Right lobe of liver (tissue), 6 donors: ENCODE results near the gene ABHD16B. TPM values are rescaled to one million over a fixed set of nuclear protein-coding genes. Genes with fewer than 3 reads are reported as not detected.
"Not testable (repeated sequence)": the region's sequence is repeated elsewhere in the genome, so short reads cannot be mapped to it uniquely, and the experiment has no call there.

Experiments
- ATAC-seq, 4 donors: fragments of 200-7000 bp; cut with Tn5 transposase; one replicate each; pipeline ENCODE4 v1.9.1; 2020; ENCODE audit warnings: mild to moderate bottlenecking in 4 of 4, moderate library complexity in 4 of 4
- DNase-seq, 3 donors: peaks; one replicate each; pipeline ENCODE4 v3.0.0-alpha.2; 2020
- H3K27ac ChIP-seq, 3 donors: fragments of 200-600 bp; one replicate each; pipeline ENCODE4 v1.8.0; 2022
- H3K27me3 ChIP-seq, 2 donors: fragments of 200-600 bp; one replicate each; pipeline ENCODE4 v1.8.0; 2022
- H3K36me3 ChIP-seq, 4 donors: fragments of 200-600 bp; sonication (generic) in 1 of 4; one replicate each; pipeline versions ENCODE4 v1.5.1 to v1.8.0; 2017 to 2022; ENCODE audit warnings: control low read depth in 1 of 4
- H3K4me1 ChIP-seq, 4 donors: fragments of 200-600 bp; sonication (generic) in 1 of 4; one replicate each; pipeline versions ENCODE4 v1.5.1 to v1.8.0; 2017 to 2022; ENCODE audit warnings: control low read depth in 1 of 4
- H3K4me3 ChIP-seq, 3 donors: fragments of 200-600 bp; one replicate each; pipeline ENCODE4 v1.8.0; 2022
- H3K9me3 ChIP-seq, 4 donors: fragments of 200-600 bp; sonication (generic) in 1 of 4; one replicate each; pipeline versions ENCODE4 v1.5.1 to v1.8.0; 2017 to 2022; ENCODE audit warnings: control low read depth in 1 of 4
- POLR2A ChIP-seq: fragments of 450-650 bp; IDR thresholded peaks from one replicate; pipeline ENCODE4 v1.6.1; 2017; ENCODE audit warnings: antibody characterized with exemption, mild to moderate bottlenecking
- WGBS: methylation state at CpG from one replicate; pipeline ENCODE4 v1.1.6; 2018; ENCODE audit warnings: low coverage, low lambda C conversion rate; ENCODE audit not compliant: insufficient coverage; ENCODE audit errors: missing lambda C conversion rate; 5-methylcytosine and 5-hydroxymethylcytosine counted together
- intact Hi-C, 2 donors: fragments of 100-400 bp; cut with DNase I; formaldehyde crosslinking; loops; one replicate each; pipeline versions ENCODE4 v1.11.2 to v1.14.1; 2022
- total RNA-seq, 6 experiments: library from RNA; depleted of rRNA in 2 of 6; stranded (reverse); fragments of >200 nt in 2 of 6; fragmentation: NEBNext Ultra II Directional in 3 of 6; extraction: Animal tissue kit (Norgen Biotek cat#: 25700) in 3 of 6; gene quantifications; one replicate each; pipeline versions ENCODE4 v1.1.0 to v1.2.4, GENCODE V29; 2016 to 2023
- TF ChIP-seq, protein P1 (sequence below), 4 donors: fragments of 200-600 bp in 3 of 4; fragments of 450-650 bp in 1 of 4; IDR thresholded peaks; one replicate each; pipeline versions ENCODE4 v1.5.1 to v1.8.0; 2016 to 2022; ENCODE audit warnings: antibody characterized with exemption in 4 of 4, mild to moderate bottlenecking in 2 of 4
- donor health status: DM: no; HTN: yes; CAD: no.
- donor health status: DM: no; HTN: no; CAD: no.
- donor health status: DM: no; HTN: no; CAD: no.
- donor health status: DM: no; HTN: yes; CAD: no.
- donor health status: DM: no; HTN: yes; CAD: no.

The ABHD16B gene
- total RNA-seq, 6 experiments from 2014 or later = not detected

DNA sequence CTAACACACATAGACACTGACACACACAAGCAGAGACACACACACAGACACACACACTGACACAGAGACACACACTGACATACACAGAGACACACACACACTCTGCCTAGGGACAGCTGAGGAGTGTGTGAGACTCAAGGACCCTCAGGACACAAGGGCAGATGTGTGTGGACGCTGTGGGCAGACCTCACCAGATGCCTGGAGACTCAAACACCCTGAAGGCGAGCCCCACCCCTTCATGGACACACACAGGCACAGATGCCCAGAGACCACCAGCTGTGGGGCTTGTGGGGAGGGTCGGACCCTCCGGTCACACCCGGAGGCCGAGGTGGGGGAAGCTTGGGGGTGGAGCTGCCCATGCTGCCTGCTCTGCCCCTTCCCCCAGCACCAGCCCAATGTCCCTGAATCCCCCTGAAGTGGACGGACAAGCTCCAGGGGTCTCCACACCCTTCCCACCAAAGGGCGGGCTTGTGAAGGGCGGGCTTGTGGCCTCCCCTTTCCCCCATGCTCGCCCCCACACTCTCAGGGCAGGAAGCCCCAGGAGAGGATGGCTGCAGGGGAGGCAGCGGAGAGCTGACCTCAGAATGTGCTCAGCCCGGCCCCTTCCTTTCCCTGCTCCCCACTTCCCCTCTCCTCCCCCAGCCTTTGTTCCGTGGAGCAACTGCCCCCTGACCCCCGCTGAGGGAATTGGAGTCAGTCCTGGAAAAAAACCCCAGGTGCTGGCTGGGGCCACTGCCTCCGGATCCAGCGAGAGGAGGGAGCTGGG is 13.9 kb upstream of the ABHD16B start:
- no peaks in the 10 kb centered on the region for H3K9me3 ChIP-seq
- 43% methylated on average over 6 of the region's 16 CpGs for WGBS
- intact Hi-C loops = no loop called here
- ATAC-seq (peak; percentile 30 to 52 (median 50)), DNase-seq (peak in 1 of 3 donors; percentile 39)
- no peak overlapping the region for H3K4me3 ChIP-seq
- peak overlapping the region in 2 of 3 donors; percentile 24 to 33 for H3K27ac ChIP-seq
- H3K27me3 ChIP-seq = no peaks in the 10 kb centered on the region
- H3K36me3 ChIP-seq = no peaks in the 10 kb centered on the region
- TF ChIP-seq, protein P1, sequence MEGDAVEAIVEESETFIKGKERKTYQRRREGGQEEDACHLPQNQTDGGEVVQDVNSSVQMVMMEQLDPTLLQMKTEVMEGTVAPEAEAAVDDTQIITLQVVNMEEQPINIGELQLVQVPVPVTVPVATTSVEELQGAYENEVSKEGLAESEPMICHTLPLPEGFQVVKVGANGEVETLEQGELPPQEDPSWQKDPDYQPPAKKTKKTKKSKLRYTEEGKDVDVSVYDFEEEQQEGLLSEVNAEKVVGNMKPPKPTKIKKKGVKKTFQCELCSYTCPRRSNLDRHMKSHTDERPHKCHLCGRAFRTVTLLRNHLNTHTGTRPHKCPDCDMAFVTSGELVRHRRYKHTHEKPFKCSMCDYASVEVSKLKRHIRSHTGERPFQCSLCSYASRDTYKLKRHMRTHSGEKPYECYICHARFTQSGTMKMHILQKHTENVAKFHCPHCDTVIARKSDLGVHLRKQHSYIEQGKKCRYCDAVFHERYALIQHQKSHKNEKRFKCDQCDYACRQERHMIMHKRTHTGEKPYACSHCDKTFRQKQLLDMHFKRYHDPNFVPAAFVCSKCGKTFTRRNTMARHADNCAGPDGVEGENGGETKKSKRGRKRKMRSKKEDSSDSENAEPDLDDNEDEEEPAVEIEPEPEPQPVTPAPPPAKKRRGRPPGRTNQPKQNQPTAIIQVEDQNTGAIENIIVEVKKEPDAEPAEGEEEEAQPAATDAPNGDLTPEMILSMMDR (IDR thresholded peaks at IDR 0.05) = no peak
- TF ChIP-seq POLR2A = no peak
- H3K4me1 ChIP-seq = peaks cover 0 to 5% (median 0%) of the 10 kb centered on the region in 4 donors

DNA sequence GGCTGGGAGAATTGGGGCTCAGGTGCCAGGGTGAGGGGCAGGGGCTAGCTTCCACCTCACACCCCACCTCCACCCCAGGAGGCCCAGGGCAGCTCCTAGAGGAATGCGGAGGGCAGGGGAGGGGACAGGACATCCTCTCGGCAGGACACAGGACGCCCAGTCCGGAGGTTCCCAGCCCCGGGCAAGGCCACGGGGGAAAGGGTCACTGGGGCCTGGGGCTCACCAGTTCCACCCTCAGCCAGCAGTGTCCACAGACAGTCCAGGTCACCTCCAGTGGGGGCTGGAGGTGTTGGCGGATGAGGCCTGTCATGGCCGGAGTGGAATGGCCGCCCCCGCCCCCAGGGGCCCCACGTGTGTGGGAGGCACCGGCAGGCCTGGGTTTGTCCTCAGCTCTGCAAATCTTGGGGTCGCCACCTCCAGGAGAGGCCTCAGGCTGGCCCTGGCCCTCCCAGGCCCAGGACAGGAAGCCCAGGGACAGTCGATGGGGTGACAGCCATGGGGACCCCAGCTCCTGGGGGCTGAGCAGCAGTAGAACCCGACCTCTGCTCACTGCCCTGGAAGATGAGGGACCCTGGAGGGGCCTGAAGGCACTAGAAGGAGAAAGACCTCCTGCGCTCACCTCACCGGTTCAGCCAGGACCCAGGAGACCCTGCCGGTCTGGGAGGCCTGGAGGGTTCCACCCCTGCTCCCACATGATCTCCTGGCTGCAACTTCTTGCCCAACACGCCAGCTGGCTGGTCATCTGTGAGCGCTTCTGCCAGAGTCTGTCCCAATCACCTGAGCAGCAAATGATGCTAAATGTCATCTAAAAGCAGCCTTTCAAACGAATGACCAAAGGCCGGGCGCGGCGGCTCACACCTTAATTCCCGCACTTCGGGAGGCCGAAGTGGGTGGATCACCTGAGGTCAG is 13.0 kb upstream of the ABHD16B start:
- Histone ChIP-seq H3K36me3 (no peaks in the 10 kb centered on the region), H3K27ac (peak overlapping the region in 2 of 3 donors; percentile 24 to 33), H3K4me1 (peaks cover 0 to 5% (median 0%) of the 10 kb centered on the region in 4 donors), H3K4me3 (no peak overlapping the region), H3K27me3 (no peaks in the 10 kb centered on the region), H3K9me3 (no peaks in the 10 kb centered on the region)
- intact Hi-C loops = no loop called here
- DNase-seq (no peak), ATAC-seq (peak; percentile 16 to 46 (median 30))
- WGBS = 66% methylated on average over 4 of the region's 28 CpGs
- TF ChIP-seq POLR2A = no peak
- TF ChIP-seq, protein P1 (IDR thresholded peaks at IDR 0.05) = no peak

DNA sequence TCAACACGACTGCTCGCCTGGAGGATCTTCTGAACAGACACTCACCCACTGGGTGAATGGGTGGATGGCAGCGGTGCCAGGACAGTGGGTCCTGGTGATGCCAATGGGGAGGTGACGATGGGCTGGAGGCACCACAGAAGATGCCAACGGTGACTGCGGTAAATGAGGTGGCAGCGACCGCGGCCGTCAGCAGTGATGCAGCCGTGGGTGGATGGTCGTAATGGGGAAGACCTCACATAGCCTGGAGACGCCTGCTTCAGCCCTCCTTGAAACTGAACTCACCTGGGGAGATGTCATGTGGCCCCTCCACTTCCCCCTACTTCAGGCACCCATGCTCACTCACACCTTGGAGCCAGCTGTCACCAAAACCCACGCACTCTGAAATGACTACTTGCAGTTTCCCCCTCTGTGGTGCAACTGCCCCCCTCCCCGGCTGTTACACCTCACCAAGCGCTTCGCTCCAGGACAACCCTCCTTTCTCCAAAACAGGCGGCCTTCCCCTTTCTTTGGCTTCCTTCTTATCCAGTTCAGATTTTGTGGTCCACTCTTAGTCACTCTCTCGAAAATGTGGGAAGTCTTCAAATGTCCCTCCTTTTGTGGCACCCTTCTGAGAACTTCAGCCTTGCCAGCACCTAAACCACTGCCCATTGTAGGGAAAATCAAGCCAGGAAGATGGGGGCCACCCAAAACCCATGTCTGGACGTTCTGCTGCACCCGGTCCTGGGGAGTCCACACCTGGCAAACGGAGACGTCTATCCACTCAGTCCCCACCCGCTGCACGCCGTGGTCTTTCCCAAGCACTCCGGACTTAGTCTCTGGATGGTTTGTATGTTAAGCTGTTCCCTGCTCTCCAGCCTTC is 10.4 kb upstream of the ABHD16B start:
- intact Hi-C loops = no loop called here
- 72% methylated on average over 17 of the region's 27 CpGs for WGBS
- ATAC-seq (no peak), DNase-seq (no peak)
- H3K4me1 ChIP-seq = peaks cover 0 to 5% (median 0%) of the 10 kb centered on the region in 4 donors
- H3K36me3 ChIP-seq = no peaks in the 10 kb centered on the region
- no peak overlapping the region for H3K4me3 ChIP-seq
- H3K27me3 ChIP-seq = no peaks in the 10 kb centered on the region
- H3K27ac ChIP-seq = no peak overlapping the region
- TF ChIP-seq POLR2A = no peak
- TF ChIP-seq, protein P1 (IDR thresholded peaks at IDR 0.05) = no peak
- H3K9me3 ChIP-seq = no peaks in the 10 kb centered on the region

DNA sequence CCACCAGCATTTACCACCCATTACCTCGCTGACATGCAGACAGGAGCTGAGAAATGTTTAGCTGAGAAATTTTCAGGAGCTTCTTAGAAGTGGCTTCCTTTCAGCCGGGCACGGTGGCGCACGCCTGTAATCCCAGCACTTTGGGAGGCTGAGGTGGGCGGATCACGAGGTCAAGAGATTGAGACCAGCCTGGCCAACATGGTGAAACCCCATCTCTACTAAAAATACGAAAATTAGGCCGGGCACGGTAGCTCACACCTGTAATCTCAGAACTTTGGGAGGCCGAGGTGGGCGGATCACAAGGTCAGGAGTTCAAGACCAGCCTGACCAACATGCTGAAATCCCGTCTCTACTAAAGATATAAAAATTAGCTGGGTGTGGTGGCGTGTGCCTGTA is 9.8 kb upstream of the ABHD16B start:
- H3K27me3 ChIP-seq, H3K36me3 ChIP-seq, H3K4me1 ChIP-seq, DNase-seq, intact Hi-C loops, H3K27ac ChIP-seq, H3K9me3 ChIP-seq, ATAC-seq, H3K4me3 ChIP-seq: not testable (repeated sequence)
- 69% methylated on average over 12 of the region's 14 CpGs for WGBS

DNA sequence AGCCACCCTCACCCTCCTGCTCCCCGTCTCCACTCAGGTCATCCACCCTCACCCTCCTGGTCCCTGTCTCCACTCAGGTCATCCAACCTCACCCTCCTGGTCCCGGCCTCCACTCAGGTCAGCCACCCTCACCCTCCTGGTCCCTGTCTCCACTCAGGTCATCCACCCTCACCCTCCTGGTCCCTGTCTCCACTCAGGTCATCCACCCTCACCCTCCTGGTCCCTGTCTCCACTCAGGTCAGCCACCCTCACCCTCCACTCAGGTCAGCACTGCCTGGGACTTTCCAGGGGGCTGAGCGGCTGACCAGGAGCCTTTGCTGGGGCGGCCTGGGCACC is 7.6 kb upstream of the ABHD16B start:
- intact Hi-C loops, H3K4me1 ChIP-seq, H3K9me3 ChIP-seq, H3K36me3 ChIP-seq, H3K27me3 ChIP-seq, H3K4me3 ChIP-seq, ATAC-seq, DNase-seq: not testable (repeated sequence)
- H3K27ac ChIP-seq = peak overlapping the region in 1 of 3 donors; percentile 51
- WGBS = 33% methylated on average over 3 of the region's 4 CpGs
